Peyer's patch (tissue), 4 donors: ENCODE measurements around the gene UBASH3B. TPM values are rescaled to one million over a fixed set of nuclear protein-coding genes. Genes with fewer than 3 reads are reported as not detected.
A peak's percentile ranks its signal among the peaks of the same experiment; 100 is the strongest.
"Not testable (repeated sequence)": the region's sequence is repeated elsewhere in the genome, so short reads cannot be mapped to it uniquely, and the experiment has no call there.

Source experiments
- DNase-seq, 3 donors: peaks; one replicate each; pipeline ENCODE4 v3.0.0-alpha.2; 2017 to 2019
- H3K27ac ChIP-seq, 4 donors: fragments of 200-600 bp; sonication (generic); one replicate each; pipeline ENCODE4 v1.5.1; 2016 to 2019
- H3K27me3 ChIP-seq, 2 donors: fragments of 200-600 bp; sonication (generic); one replicate each; pipeline ENCODE4 v1.5.1; 2019
- H3K36me3 ChIP-seq, 3 donors: fragments of 200-600 bp; sonication (generic); one replicate each; pipeline ENCODE4 v1.5.1; 2016 to 2019
- H3K4me1 ChIP-seq, 4 donors: fragments of 200-600 bp; sonication (generic); one replicate each; pipeline ENCODE4 v1.5.1; 2016 to 2019
- H3K4me3 ChIP-seq, 4 donors: fragments of 200-600 bp; sonication (generic); 1 replicate in 3 of 4; 2 replicates in 1 of 4; pipeline ENCODE4 v1.5.1; 2016 to 2019; ENCODE audit warnings: mild to moderate bottlenecking in 1 of 4
- H3K9me3 ChIP-seq, 4 donors: fragments of 200-600 bp; sonication (generic); one replicate each; pipeline ENCODE4 v1.5.1; 2016 to 2019; ENCODE audit warnings: mild to moderate bottlenecking in 1 of 4
- CTCF ChIP-seq, 6 experiments: fragments of 450-650 bp in 4 of 6; fragments of 200-600 bp in 2 of 6; sonication (generic) in 1 of 6; IDR thresholded peaks; one replicate each; pipeline ENCODE4 v1.5.1; 2017 to 2019; ENCODE audit warnings: antibody characterized with exemption in 6 of 6, mild to moderate bottlenecking in 3 of 6, moderate library complexity in 1 of 6
- POLR2A ChIP-seq, 2 donors: fragments of 450-650 bp; IDR thresholded peaks; one replicate each; pipeline ENCODE4 v1.5.1; 2017; ENCODE audit warnings: antibody characterized with exemption in 2 of 2, mild to moderate bottlenecking in 2 of 2, moderate library complexity in 2 of 2
- total RNA-seq, 4 donors: library from RNA; depleted of rRNA; stranded (reverse); fragments of >200 nt; gene quantifications; one replicate each; pipeline ENCODE4 v1.1.0, GENCODE V29; 2016

UBASH3B gene
- total RNA-seq, 4 donors from 2014 or later, result 2.3 to 14.9 (median 5.2) TPM

- no peaks in the 10 kb centered on the region for H3K36me3 ChIP-seq
- H3K27me3 ChIP-seq, result no peaks in the 10 kb centered on the region
- H3K4me3 ChIP-seq, result no peak overlapping the region
- no peak overlapping the region for H3K27ac ChIP-seq
- DNase-seq, result no peak
- no peaks in the 10 kb centered on the region for H3K9me3 ChIP-seq
- no peaks in the 10 kb centered on the region for H3K4me1 ChIP-seq
- TF ChIP-seq POLR2A (IDR thresholded peaks at IDR 0.05) (no peak), CTCF (IDR thresholded peaks at IDR 0.05) (no peak)
These were observed 36.6 kb upstream of the UBASH3B start for GRCh38 chr11:122618927-122619326.

- no peak overlapping the region for H3K4me3 ChIP-seq
These were observed 35.8 kb upstream of the UBASH3B start for GRCh38 chr11:122619757-122620156.

GRCh38 chr11:122625501-122625900, 30.0 kb upstream of the UBASH3B start:
- H3K9me3 ChIP-seq, H3K27ac ChIP-seq, H3K36me3 ChIP-seq, H3K4me3 ChIP-seq, H3K4me1 ChIP-seq, H3K27me3 ChIP-seq: not testable (repeated sequence)
- peak in 1 of 3 donors; percentile 18 for DNase-seq

More at GRCh38 chr11:122619757-122620156, 35.8 kb upstream of the UBASH3B start:
- Histone ChIP-seq H3K36me3 (no peaks in the 10 kb centered on the region), H3K27me3 (no peaks in the 10 kb centered on the region), H3K9me3 (no peaks in the 10 kb centered on the region), H3K27ac (no peak overlapping the region), H3K4me1 (no peaks in the 10 kb centered on the region)
- no peak for DNase-seq
- TF ChIP-seq POLR2A (IDR thresholded peaks at IDR 0.05) (no peak), CTCF (IDR thresholded peaks at IDR 0.05) (no peak)

GRCh38 chr11:122625976-122626665, 29.4 kb upstream of the UBASH3B start:
- no peaks in the 10 kb centered on the region for H3K4me1 ChIP-seq
- H3K4me3 ChIP-seq, result no peak overlapping the region
- H3K27me3 ChIP-seq, result no peaks in the 10 kb centered on the region
- no peak overlapping the region for H3K27ac ChIP-seq
- TF ChIP-seq CTCF (IDR thresholded peaks at IDR 0.05) (no peak), POLR2A (IDR thresholded peaks at IDR 0.05) (no peak)
- DNase-seq, result peak in 1 of 3 donors; percentile 22
- H3K9me3 ChIP-seq, result no peaks in the 10 kb centered on the region
- H3K36me3 ChIP-seq, result no peaks in the 10 kb centered on the region

- Histone ChIP-seq H3K4me3 (no peak overlapping the region), H3K4me1 (no peaks in the 10 kb centered on the region), H3K27me3 (no peaks in the 10 kb centered on the region), H3K9me3 (no peaks in the 10 kb centered on the region), H3K27ac (no peak overlapping the region), H3K36me3 (no peaks in the 10 kb centered on the region)
- TF ChIP-seq POLR2A (IDR thresholded peaks at IDR 0.05) (no peak), CTCF (IDR thresholded peaks at IDR 0.05) (no peak)
- peak in 1 of 3 donors; percentile 9 for DNase-seq
These were observed 27.8 kb upstream of the UBASH3B start for GRCh38 chr11:122627745-122628144.

GRCh38 chr11:122628810-122629555, 26.5 kb upstream of the UBASH3B start:
- Histone ChIP-seq H3K4me1 (no peaks in the 10 kb centered on the region), H3K27me3 (no peaks in the 10 kb centered on the region), H3K27ac (no peak overlapping the region), H3K36me3 (no peaks in the 10 kb centered on the region), H3K9me3 (no peaks in the 10 kb centered on the region), H3K4me3 (no peak overlapping the region)
- DNase-seq, result peak; percentile 57 to 81 (median 68)
- TF ChIP-seq CTCF (IDR thresholded peaks at IDR 0.05), result peak; percentile 59 to 75 (median 62)
- no peak for TF ChIP-seq POLR2A (IDR thresholded peaks at IDR 0.05)
